ENCODE measurements around the gene ARHGAP30. TPM values are rescaled to one million over a fixed set of nuclear protein-coding genes. Genes with fewer than 3 reads are reported as not detected.
"Not testable (repeated sequence)": the region's sequence is repeated elsewhere in the genome, so short reads cannot be mapped to it uniquely, and the experiment has no call there.

ARHGAP30 gene
- total RNA-seq, 2 donors from 2014 or later, result 0.07 to 0.13 TPM

DNA sequence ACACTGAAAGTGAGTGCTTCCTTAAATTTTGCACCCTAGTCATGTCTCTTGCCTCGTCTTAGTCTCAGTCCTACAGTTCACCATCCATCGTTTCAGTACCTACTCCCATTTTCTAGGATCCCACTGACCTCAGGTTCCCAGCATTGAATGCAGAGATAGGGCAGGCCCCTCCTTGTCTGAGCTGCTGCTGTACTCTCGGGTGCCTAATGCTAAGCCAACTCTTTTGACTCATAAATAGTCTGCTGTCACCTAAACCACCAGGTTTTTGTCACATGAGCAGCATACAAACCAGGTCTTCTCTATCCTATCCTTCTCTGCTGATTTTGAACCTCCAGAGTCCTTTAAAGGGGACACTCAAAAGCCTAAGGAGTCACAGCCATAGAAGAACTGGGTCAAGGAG is 3.0 kb downstream of the ARHGAP30 start:
- Histone ChIP-seq H3K27me3 (ENCODE audit: control insufficient read depth, insufficient read depth, low read length, poor library complexity, severe bottlenecking) (no peaks in the 10 kb centered on the region), H3K9me3 (ENCODE audit: control insufficient read depth, low read length) (no peaks in the 10 kb centered on the region), H3K4me3 (ENCODE audit: low read length) (no peak overlapping the region), H3K4me1 (ENCODE audit: control insufficient read depth, insufficient read depth, low read length) (no peaks in the 10 kb centered on the region), H3K27ac (ENCODE audit: low read depth, low read length) (no peak overlapping the region), H3K36me3 (ENCODE audit: control insufficient read depth, insufficient read depth, low read length) (no peaks in the 10 kb centered on the region), H3K9ac (ENCODE audit: extremely low read depth, low read length, poor library complexity, severe bottlenecking) (no peak overlapping the region)
- H3K4me3 Mint-ChIP-seq, result no peak overlapping the region
- 80 to 91% methylated on average over 2 to 3 of the region's 3 CpGs for WGBS, 2 experiments (ENCODE audit: insufficient coverage in 1 of 2, insufficient read length in 1 of 2)
- H3K36me3 Mint-ChIP-seq (ENCODE audit: low read depth), result no peaks in the 10 kb centered on the region
- no peak overlapping the region for H3K27ac Mint-ChIP-seq
- no peaks in the 10 kb centered on the region for H3K27me3 Mint-ChIP-seq (ENCODE audit: insufficient read depth)
- DNase-seq, result no peak
- peaks cover 8% of the 10 kb centered on the region for H3K4me1 Mint-ChIP-seq
- H3K9me3 Mint-ChIP-seq, result no peaks in the 10 kb centered on the region
- TF ChIP-seq, protein P1, sequence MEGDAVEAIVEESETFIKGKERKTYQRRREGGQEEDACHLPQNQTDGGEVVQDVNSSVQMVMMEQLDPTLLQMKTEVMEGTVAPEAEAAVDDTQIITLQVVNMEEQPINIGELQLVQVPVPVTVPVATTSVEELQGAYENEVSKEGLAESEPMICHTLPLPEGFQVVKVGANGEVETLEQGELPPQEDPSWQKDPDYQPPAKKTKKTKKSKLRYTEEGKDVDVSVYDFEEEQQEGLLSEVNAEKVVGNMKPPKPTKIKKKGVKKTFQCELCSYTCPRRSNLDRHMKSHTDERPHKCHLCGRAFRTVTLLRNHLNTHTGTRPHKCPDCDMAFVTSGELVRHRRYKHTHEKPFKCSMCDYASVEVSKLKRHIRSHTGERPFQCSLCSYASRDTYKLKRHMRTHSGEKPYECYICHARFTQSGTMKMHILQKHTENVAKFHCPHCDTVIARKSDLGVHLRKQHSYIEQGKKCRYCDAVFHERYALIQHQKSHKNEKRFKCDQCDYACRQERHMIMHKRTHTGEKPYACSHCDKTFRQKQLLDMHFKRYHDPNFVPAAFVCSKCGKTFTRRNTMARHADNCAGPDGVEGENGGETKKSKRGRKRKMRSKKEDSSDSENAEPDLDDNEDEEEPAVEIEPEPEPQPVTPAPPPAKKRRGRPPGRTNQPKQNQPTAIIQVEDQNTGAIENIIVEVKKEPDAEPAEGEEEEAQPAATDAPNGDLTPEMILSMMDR (conservative IDR thresholded peaks at IDR 0.05), result no peak

DNA sequence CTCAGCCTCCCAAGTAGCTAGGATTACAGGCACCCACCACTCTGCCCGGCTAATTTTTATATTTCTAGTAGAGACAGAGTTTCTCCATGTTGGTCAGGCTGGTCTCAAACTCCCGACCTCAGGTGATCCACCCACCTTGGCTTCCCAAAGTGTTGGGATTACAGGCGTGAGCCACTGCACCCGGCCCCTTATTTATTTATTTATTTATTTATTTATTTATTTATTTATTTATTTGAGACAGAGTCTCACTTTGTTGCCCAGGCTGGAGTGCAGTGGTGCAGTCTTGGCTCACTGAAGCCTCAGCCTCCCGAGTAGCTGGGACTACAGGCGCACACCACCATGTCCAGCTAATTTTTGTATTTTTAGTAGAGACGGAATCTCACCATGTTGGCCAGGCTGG is 4.0 kb downstream of the ARHGAP30 start:
- H3K27me3 ChIP-seq (ENCODE audit: control insufficient read depth, insufficient read depth, low read length, poor library complexity, severe bottlenecking); H3K9me3 ChIP-seq (ENCODE audit: control insufficient read depth, low read length); H3K27ac ChIP-seq (ENCODE audit: low read depth, low read length); H3K36me3 ChIP-seq (ENCODE audit: control insufficient read depth, insufficient read depth, low read length); H3K4me3 Mint-ChIP-seq; H3K4me1 Mint-ChIP-seq; H3K9ac ChIP-seq (ENCODE audit: extremely low read depth, low read length, poor library complexity, severe bottlenecking); H3K27ac Mint-ChIP-seq; DNase-seq; H3K27me3 Mint-ChIP-seq (ENCODE audit: insufficient read depth); H3K36me3 Mint-ChIP-seq (ENCODE audit: low read depth); H3K4me3 ChIP-seq (ENCODE audit: low read length); H3K9me3 Mint-ChIP-seq; H3K4me1 ChIP-seq (ENCODE audit: control insufficient read depth, insufficient read depth, low read length): not testable (repeated sequence)
- WGBS, 2 experiments (ENCODE audit: insufficient coverage in 1 of 2, insufficient read length in 1 of 2), result 90 to 97% methylated on average over 3 to 5 of the region's 7 CpGs

DNA sequence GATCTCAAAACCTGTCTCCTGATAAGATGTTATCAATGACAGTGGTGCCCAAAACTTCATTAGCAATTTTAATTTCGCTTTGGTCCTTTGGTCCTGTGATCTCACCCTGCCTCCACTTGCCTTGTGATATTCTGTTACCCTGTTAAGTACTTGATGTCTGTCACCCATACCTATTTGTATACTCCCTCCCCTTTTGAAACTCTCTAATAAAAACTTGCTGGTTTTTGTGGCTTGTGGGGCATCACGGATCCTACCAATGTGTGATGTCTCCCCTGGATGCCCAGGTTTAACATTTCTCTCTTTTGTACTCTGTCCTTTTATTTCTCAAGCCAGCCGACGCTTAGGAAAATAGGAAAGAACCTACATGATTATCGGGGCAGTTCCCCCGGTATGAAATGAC is 5.8 kb downstream of the ARHGAP30 start:
- not testable (repeated sequence) for H3K4me3 Mint-ChIP-seq; H3K9me3 Mint-ChIP-seq; H3K9me3 ChIP-seq (ENCODE audit: control insufficient read depth, low read length); H3K4me1 Mint-ChIP-seq; H3K4me1 ChIP-seq (ENCODE audit: control insufficient read depth, insufficient read depth, low read length); H3K36me3 Mint-ChIP-seq (ENCODE audit: low read depth); DNase-seq; H3K27ac ChIP-seq (ENCODE audit: low read depth, low read length); H3K27me3 Mint-ChIP-seq (ENCODE audit: insufficient read depth); H3K4me3 ChIP-seq (ENCODE audit: low read length); H3K27me3 ChIP-seq (ENCODE audit: control insufficient read depth, insufficient read depth, low read length, poor library complexity, severe bottlenecking); H3K27ac Mint-ChIP-seq; H3K36me3 ChIP-seq (ENCODE audit: control insufficient read depth, insufficient read depth, low read length); H3K9ac ChIP-seq (ENCODE audit: extremely low read depth, low read length, poor library complexity, severe bottlenecking)
- WGBS, 2 experiments (ENCODE audit: insufficient coverage in 1 of 2, insufficient read length in 1 of 2), result 63 to 68% methylated on average over 4 to 6 of the region's 6 CpGs

DNA sequence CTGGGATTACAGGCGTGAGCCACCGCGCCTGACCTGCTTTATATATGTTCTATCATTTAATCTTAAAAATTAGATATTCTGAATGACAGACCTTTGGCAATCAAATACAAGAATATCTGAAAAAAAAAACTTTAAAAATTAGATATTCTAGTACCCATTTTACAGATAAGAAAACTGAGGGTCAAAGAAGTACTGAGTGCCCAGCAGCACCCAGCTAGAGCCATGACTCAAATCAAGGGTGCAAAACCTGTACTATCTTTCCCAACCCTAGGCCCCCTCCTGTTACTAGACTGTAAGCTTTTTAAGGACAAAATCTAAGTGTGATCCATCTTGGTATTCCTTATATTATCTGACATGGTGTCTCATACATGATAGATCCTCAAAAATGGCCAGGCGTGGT is 8.3 kb downstream of the ARHGAP30 start:
- H3K9me3 ChIP-seq (ENCODE audit: control insufficient read depth, low read length), result no peaks in the 10 kb centered on the region
- Mint-ChIP-seq H3K4me1 (peaks cover 8% of the 10 kb centered on the region), H3K27me3 (ENCODE audit: insufficient read depth) (no peaks in the 10 kb centered on the region), H3K9me3 (no peaks in the 10 kb centered on the region), H3K36me3 (ENCODE audit: low read depth) (no peaks in the 10 kb centered on the region), H3K4me3 (no peak overlapping the region), H3K27ac (no peak overlapping the region)
- H3K4me3 ChIP-seq (ENCODE audit: low read length), result no peak overlapping the region
- H3K4me1 ChIP-seq (ENCODE audit: control insufficient read depth, insufficient read depth, low read length), result no peaks in the 10 kb centered on the region
- WGBS, 2 experiments (ENCODE audit: insufficient coverage in 1 of 2, insufficient read length in 1 of 2), result 99 to 100% methylated on average over 1 to 2 of the region's 4 CpGs
- TF ChIP-seq, protein P1 (conservative IDR thresholded peaks at IDR 0.05), result no peak
- H3K27me3 ChIP-seq (ENCODE audit: control insufficient read depth, insufficient read depth, low read length, poor library complexity, severe bottlenecking), result no peaks in the 10 kb centered on the region
- H3K9ac ChIP-seq (ENCODE audit: extremely low read depth, low read length, poor library complexity, severe bottlenecking), result no peak overlapping the region
- no peak overlapping the region for H3K27ac ChIP-seq (ENCODE audit: low read depth, low read length)
- DNase-seq, result no peak
- no peaks in the 10 kb centered on the region for H3K36me3 ChIP-seq (ENCODE audit: control insufficient read depth, insufficient read depth, low read length)
